CD4-positive, alpha-beta T cell treated with Interleukin-4 for 4 hours (primary cell): Measurements from ENCODE around the gene SDC3.

Experiments
- DNase-seq: peaks from one replicate; pipeline ENCODE4 v3.0.0-alpha.2; 2020

Gene SDC3

GRCh38 chr1:30846587-30846986, 62.0 kb downstream of the SDC3 start:
- DNase-seq, result no peak

DNA sequence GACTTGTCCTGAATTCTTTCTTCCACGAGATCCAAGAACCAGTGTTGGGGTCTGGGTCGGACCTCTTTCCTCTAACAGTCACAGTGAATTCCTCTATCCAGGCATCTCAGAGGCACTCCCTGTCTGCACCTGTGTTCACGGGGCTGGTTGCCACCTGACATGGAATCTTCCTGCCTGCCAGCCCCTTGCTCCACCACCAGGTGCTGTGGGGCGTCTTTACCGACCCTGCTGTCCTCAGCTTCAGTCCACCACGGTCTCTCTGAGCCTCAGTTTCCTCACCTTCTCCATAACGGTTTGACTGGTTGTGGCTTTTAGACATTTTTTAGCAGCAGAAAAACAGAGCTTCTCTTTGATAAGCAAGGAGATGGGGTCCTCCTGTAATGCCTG, 62.7 kb downstream of the SDC3 start:
- no peak for DNase-seq

GRCh38 chr1:30845237-30845903, 63.2 kb downstream of the SDC3 start:
- no peak for DNase-seq

DNA sequence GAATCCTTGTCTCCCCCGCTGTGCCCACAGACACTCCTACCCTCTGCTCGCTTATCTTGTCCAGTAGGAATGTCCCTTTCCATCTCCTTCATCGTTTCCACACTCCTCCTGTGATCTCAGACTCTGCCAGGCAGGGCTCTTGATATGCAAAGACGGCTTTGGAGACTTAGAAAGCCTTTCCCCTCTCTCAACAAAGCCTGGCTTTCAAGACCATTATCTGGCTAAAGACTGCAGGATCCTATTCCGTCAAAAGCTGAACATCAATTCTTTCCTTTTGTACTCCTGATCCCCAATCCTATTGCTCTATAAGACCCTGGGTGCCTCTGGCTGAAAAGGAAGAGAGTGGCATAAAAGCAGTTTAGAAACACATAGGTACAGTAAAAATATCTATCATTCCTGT, 63.9 kb downstream of the SDC3 start:
- no peak for DNase-seq

- no peak for DNase-seq
Observed at GRCh38 chr1:30842697-30843354, 65.7 kb downstream of the SDC3 start.

DNA sequence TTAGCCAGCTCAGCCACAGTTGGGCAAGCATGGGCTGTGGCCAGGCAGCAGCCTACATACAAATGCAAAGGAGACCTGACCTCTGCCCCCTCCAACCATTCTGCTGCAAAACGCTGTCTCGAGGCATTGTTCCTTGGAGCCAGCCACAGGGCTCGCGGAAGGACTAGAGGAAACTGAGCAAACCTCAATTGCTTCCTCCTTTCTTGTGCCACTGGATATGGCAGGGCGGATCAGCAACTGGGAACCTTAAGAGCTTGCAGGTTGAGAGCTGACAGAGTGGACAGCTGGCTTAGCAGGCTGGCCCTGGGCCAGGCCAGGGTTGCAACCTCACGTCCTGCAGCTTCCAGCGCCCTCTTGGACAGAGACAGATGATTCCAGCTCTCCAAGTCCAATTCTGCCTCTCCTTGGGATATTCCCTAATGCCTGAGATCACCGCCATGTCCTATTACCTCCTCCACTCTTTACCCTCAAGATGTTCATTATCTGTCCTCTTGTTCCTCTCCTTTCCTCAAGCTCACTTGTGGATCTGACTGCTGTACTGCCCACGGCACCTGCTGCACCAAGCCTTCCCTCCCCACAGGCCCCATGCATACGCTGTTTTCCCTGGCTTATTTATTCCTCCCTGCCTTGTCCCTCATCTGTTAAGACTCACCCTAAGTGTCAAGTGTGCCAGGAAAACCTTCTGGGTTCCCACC, 67.5 kb downstream of the SDC3 start:
- DNase-seq, result no peak

DNA sequence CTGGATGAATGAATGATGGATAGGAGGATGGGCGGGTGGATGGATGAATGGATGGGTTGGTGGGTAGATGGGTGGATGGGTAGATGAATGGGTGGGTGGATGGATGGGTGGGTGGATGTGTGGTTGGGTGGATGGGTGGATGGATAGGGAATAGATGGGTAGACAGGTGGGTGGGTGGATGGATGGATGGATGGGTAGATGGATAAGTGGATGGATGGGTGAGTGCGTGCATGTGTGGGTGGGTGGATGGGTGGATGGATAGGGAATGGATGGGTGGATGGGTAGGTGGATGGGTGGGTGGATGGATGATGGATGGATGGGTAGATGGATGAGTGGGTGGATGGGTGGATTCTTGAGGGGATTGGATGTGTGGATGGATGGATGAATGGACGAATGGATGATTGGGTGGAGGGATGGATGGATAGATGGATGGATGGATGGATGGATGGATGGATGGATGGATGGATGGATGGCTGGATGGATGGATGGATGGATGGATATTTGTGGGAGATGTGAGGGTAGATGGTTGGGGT, 68.7 kb downstream of the SDC3 start:
- no peak for DNase-seq

DNA sequence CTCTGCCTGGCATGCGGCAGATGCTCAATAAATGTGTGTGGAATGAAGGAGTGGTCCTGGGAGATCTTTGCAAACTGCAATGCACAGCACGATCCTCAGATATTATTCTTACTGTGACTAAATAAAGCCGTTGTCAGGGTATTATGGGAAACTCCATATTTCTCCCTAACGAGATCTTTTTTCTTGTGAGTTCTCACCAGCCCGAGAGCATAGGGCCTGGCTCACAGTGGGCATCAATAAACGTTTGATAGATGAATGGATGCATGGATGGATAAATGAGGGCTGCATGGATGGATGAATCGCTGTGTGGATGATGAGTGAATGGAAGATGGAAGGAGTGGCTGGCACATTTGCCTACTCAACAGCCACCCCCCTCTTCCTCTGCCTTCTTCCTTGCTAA, 69.6 kb downstream of the SDC3 start:
- no peak for DNase-seq

DNA sequence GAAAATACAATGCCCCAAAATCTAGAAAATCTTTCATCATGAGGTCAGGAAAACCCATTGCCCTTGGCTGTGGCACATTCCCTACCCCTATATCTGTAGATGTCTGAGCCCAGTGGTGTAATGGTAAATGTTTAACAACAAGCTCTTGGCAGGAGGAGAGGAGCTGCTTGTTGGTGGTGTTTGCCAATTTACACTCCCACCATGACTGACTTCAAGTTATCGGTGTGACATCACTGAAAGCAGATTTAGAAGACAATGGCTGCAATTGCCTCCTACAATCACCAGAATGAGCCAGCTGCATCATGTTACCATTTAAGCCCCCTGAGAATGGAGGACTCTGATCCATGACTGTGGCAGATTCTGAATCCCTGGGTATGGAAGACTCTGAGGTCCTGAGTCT, 70.9 kb downstream of the SDC3 start:
- no peak for DNase-seq

GRCh38 chr1:30834253-30834652, 74.3 kb downstream of the SDC3 start:
- DNase-seq, result no peak

DNA sequence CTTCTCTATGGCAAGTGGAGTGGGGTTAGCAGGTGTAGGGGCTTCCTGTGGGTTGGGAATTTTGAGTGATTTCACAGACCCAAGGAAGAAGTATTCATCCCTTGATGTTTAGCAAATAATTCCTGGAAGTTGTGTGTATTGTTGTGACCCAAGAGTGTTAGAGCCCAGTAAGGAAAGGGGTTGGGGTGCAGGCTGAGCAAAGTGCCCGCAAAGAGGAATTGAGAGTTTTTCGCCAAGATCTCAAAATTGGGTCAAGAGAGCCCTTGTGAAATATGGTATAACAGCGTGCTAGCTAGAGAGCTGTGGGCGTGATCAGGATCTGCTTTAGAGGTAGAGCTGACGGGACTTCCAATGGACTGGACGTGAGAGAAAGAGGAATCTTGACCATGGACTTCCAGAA, 78.0 kb downstream of the SDC3 start:
- DNase-seq, result no peak

DNA sequence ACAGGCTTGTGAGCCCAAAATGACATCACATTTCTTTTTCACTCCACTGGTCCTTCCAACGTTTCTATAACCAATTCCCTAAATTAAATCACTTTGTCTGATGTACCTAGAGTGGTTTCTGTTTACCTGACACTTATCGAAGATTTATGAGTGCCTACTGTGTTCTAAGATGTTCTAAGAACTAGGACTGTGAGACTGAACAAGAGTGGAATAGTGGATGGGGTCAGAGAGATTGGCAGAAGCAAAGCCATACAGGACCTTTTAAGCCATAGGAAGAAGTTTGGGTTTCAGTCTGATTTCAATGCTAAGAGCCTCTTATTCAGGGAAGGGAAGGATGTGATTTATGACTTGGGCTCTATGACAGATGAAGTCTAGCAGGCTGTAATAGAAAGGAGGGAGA, 78.7 kb downstream of the SDC3 start:
- DNase-seq, result no peak

DNA sequence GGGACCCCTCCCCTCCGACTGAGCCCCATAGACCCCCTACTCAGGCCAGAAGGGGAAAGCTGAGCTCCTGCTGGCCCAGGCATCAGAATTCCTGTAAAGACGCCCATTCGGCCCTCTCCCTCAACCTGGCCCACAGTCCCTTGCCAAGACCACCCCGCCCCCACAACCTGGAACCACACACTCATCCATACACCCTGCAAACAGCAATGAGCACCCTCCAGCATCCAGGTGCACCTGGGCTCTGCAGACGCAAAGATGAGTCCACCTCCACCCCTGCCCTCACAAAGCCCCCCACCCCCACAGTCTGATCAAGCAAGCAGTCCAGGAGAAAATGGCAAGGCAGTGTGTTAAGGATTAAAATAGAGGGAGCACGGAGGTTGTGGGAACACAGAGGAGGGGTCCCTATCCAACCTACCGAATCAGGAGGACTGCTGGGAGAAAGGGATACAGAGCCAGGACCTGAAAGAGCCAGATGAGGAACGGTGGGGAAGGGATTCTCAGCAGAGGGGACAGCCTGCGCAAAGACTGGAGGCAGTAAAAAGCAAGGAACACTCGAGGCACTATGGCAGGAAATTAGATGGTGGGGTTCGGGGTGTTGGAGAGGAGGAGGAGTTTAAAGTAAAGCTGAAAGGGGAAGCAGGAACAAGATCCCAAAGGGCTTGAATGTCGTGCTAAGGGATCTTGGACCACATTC, 83.7 kb downstream of the SDC3 start:
- DNase-seq, result no peak

GRCh38 chr1:30823969-30824735, 84.4 kb downstream of the SDC3 start:
- peak; percentile 66 for DNase-seq

DNA sequence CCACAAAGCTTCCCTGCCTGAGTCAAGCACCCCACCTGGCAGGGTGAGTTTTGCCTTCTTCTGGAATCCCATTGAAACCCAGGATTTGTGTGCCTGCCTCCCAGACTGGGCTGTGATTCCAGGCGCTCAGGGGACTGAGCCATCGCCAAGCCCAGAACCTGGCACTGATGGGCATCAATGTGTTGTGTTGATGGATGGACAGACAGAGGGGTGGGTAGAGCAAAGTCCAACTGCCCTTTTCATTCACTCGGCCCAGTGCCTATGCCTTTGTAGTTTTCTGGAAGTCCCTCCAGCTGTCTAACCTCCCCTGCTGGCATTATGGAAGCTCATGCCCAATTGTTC, 85.0 kb downstream of the SDC3 start:
- DNase-seq, result no peak

DNA sequence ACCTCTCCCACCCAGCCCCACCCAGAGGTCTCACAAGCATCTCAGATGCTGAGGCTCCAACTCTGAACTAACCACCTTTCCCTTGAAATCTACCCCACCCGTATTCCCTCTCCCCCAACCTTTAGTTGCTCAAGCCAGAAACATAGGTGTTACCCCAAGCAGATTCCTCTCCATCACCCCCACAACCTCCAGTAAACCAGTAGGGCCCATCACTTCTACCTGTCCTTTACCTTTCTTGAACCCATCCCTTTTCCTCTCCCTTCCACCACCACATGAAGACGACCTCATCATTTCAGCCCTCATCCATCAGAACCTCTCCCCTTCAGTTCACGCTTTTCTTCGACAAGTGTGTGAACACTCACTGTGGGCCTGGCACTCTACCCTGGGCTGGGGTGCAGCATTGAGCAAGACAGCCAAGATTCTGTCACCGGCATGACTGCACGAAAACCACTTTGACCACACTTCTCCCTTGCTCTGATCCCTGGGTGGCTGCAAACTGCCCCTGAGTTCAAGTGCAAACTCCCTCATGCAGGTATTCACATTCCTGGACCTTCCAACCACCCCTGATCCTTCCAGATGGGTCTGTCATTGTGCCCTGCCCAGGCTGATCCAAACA, 85.5 kb downstream of the SDC3 start:
- no peak for DNase-seq

DNA sequence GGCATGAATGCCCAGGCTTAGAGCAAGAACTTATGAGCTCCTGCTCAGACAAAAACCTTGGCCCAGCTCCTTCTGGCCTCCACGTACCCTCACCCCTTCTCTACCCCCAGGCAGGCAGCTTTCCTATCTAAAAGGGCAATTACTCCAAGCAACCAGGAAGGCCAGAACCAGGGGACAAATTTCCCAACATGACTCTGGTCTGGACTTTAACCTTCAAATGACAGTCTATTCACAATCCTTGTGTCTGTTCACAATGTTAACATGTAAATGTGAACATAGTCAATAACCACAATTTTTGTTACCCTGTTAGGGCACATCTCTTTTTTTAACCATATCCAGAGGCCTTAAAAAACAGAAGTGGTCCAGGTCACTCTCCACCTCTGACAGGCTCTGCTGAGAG, 86.6 kb downstream of the SDC3 start:
- DNase-seq, result no peak

- DNase-seq, result no peak
Observed at GRCh38 chr1:30820299-30820698, 88.3 kb downstream of the SDC3 start.
